Left kidney (tissue), 8 donors: Measurements from ENCODE around the gene MINDY2. TPM values are rescaled to one million over a fixed set of nuclear protein-coding genes. Genes with fewer than 3 reads are reported as not detected.

Experiments
- DNase-seq: peaks from one replicate; pipeline ENCODE4 v3.0.0-alpha.2; 2013
- long read RNA-seq, 8 donors: transcript quantifications; one replicate each; lab custom pipeline, GENCODE V29; 2026
- polyA plus RNA-seq: library from polyadenylated mRNA; unstranded; fragments of 120-200 nt; gene quantifications from one replicate; pipeline ENCODE4 v1.2.1, GENCODE V29; 2013; ENCODE audit not compliant: insufficient read length

MINDY2 gene, protein sequence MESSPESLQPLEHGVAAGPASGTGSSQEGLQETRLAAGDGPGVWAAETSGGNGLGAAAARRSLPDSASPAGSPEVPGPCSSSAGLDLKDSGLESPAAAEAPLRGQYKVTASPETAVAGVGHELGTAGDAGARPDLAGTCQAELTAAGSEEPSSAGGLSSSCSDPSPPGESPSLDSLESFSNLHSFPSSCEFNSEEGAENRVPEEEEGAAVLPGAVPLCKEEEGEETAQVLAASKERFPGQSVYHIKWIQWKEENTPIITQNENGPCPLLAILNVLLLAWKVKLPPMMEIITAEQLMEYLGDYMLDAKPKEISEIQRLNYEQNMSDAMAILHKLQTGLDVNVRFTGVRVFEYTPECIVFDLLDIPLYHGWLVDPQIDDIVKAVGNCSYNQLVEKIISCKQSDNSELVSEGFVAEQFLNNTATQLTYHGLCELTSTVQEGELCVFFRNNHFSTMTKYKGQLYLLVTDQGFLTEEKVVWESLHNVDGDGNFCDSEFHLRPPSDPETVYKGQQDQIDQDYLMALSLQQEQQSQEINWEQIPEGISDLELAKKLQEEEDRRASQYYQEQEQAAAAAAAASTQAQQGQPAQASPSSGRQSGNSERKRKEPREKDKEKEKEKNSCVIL
- polyA plus RNA-seq = 31.1 TPM
- long read RNA-seq, donor 1, full-length matches to known transcripts = 7 of 7 reads
- long read RNA-seq, donor 1, partial matches to known transcripts = 0 of 7 reads
- long read RNA-seq, donor 1, other reads (novel, unspliced or antisense) = 0 of 7 reads
- long read RNA-seq, donor 2, full-length matches to known transcripts = 7 of 12 reads
- long read RNA-seq, donor 2, partial matches to known transcripts = 5 of 12 reads
- long read RNA-seq, donor 2, other reads (novel, unspliced or antisense) = 0 of 12 reads
- long read RNA-seq, donor 3, full-length matches to known transcripts = 6 of 6 reads
- long read RNA-seq, donor 3, partial matches to known transcripts = 0 of 6 reads
- long read RNA-seq, donor 3, other reads (novel, unspliced or antisense) = 0 of 6 reads
- long read RNA-seq, donor 4, full-length matches to known transcripts = 1 of 1 reads
- long read RNA-seq, donor 4, partial matches to known transcripts = 0 of 1 reads
- long read RNA-seq, donor 4, other reads (novel, unspliced or antisense) = 0 of 1 reads
- long read RNA-seq, donor 5, full-length matches to known transcripts = 4 of 4 reads
- long read RNA-seq, donor 5, partial matches to known transcripts = 0 of 4 reads
- long read RNA-seq, donor 5, other reads (novel, unspliced or antisense) = 0 of 4 reads
- long read RNA-seq, donor 6, full-length matches to known transcripts = 6 of 27 reads
- long read RNA-seq, donor 6, partial matches to known transcripts = 21 of 27 reads
- long read RNA-seq, donor 6, other reads (novel, unspliced or antisense) = 0 of 27 reads
- long read RNA-seq, donor 7, full-length matches to known transcripts = 5 of 19 reads
- long read RNA-seq, donor 7, partial matches to known transcripts = 14 of 19 reads
- long read RNA-seq, donor 7, other reads (novel, unspliced or antisense) = 0 of 19 reads
- long read RNA-seq, donor 8, full-length matches to known transcripts = 1 of 1 reads
- long read RNA-seq, donor 8, partial matches to known transcripts = 0 of 1 reads
- long read RNA-seq, donor 8, other reads (novel, unspliced or antisense) = 0 of 1 reads

DNA sequence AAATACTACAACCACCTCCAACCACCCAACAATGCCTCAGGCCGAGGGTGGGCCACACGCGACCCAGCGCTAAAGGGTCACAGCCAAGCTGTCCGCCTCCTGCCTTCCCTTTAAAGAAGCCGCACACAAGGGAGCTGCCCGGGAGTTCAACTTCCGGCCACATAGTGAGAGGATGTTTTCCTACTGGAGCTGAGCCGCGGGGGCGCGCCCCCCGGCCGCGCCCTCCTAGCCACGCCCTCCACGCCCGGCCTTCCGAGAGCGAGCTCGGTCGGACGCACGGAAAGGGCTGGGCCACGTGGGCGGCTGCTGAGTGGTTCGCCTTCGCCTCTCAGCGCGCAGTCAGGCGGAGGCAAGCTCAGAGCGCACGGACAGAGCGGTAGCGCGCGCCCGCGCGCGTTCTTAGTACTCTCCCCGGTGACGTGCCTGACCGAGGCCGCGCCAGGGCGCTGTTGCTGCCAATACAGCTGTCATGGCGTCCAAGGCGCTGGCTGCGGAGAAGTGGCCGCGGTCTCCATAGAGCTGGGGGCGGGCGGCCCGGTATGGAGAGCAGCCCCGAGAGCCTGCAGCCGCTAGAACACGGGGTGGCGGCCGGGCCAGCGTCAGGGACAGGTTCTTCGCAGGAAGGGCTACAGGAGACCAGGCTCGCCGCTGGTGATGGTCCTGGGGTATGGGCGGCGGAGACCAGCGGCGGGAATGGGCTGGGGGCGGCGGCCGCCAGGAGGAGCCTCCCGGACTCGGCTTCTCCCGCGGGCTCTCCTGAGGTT lies at the start of gene MINDY2:
TSS of gene MINDY2 (plus strand) at position 446 of the 764 bp plus-strand sequence. CDS start at position 540, 94 bp downstream.
- DNase-seq = peak; percentile 99

DNA sequence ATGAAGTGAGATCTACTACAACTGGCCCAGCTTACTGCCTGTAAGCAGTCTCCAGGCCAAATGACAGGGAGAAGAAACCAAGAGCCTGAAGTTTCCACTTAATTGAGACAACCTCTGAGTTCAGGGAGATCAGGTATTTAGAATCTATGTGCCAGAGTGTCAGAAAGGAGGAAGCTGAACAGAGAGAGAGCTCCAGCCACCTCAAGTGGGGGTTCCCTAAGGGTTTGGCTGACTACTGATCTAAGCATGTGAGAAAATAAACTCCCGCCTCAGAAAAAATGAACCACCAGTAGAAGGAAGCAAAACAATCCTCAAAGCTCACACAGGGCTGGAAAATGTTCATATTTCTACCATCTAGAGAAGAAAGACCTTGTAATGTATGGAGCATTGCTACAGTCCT lies 46.6 kb upstream of the MINDY2 start:
- no peak for DNase-seq

DNA sequence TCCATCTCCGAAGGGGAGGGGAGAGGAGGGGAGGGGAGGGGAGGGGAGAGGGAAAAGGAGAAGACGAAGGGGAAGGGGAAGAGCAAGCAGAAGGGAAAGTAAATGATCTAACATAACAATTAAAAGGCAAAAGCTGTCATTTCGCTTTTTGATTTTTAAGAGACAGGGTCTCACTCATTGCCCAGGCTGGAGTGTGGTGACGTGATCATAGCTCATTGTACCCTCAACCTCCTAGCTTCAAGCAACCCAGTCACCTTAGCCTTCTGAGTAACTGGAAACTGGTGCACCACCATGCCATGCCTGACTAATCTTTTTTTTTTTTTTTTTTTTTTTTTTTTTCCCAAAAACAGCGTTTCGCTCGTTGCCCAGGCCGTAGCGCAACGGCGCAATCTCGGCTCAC lies 44.2 kb upstream of the MINDY2 start:
- DNase-seq = no peak

DNA sequence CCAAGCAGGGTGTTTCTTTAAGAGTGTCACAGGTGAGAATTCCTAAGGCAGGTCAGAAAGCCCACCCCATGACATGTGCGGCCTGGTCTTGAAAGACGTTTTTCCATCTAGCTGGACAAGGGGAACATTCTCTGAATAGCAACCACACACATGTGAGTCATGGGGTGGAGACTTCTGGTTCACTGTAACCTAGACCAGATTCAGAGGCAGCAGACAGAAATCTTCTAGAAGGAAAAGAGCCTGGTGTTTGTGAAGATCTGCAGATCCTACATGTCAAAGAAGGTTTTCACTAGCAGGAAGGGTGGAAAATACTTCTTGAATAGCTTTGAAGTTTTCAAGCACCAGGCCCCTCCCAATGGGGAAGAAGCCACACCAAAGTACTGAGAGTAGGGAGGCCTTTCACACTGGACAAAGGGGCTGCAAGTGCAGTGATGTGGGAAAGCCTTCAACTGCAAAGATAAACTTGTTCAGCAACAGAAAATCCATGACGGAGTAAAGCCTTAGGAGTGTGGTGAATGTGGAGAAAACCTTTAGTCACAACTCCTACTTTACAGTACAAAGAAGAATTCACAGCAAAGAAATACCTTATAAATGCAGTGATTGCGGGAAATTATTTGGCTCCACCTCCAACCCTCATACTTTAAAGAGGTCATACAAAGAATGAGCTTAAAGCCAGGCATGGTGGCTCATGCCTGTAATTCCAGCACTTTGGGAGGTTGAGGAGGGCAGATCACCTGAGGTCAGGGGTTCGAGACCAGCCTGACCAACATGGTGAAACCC lies 39.2 kb upstream of the MINDY2 start:
- DNase-seq = no peak

DNA sequence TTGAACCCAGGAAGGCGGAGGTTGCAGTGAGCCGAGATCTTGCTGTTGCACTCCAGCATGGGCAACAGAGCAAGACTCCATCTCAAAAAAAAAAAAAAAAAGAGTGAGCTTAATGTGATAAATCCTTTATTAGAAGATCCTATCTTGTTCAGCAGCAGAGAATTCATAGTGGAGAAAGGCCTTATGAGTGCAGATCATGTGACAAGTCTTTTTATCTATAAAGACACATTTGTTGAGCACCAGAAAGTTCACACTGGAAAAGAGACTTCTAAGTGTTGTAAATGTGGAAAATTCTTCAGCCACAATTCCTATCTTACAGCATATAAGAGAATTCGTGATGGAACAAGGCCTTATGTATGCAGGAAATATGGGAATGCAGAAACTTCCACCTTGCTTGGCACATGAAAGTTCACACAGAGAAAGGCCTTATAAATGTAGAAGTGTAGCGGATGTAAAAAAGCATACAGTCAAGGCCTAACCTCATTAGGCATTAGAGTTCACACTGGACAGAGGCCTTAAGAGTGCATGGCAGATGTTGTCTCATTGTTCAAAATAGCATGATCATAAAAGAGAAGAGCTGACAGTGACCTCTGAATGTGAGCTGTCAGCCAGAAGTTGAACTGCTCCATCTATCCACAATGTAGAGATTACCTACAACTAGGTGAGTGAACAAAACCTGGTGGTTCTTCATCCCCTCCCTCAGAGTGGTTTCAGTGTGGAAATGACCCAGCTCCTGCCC lies 38.3 kb upstream of the MINDY2 start:
- DNase-seq = no peak

DNA sequence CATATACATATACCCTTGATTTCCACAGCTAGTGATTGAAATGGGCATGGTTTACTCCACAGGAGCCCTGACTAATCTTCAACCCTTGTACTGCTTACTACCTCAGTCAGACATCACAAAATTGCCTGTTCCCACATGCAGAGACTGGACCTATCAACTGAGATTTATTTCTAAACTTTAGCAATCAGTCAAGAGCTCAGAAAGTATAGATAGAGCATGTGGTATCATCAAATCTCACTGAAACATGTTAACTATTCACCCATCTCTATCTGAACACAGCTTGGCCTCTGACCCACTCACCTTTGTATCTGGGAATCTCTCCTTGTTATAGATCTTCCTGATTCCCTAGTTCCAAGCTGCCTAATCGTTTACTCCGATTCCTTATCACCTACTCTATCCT lies 36.2 kb upstream of the MINDY2 start:
- DNase-seq = no peak

DNA sequence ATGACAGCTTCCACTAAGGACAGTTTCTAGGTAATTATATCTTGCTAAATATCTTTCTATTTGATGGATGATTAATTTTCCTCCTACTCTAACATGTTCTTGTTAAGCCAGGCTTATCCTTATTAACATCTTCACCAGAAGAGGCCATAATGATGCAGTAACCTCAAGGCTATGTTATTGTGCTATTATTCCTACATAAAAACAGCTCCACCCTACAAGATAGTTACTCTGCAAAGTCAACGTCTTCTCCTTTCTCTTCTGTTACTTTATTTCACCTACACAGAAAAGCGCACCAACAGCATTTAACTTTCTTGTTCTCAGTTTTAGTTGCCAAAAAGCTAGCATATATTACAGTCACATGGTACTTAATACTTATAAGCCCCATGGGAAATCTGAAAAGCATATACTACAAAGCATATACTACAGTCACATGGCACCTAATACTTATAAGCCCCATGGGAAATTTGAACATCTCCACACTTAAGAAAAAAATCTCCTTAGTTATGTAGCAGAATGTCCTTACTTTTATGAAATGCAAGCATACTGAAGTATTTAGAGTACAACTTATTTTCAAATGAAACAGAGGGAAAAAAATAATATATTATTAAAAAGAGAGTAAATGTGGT lies 35.0 kb upstream of the MINDY2 start:
- DNase-seq = no peak

DNA sequence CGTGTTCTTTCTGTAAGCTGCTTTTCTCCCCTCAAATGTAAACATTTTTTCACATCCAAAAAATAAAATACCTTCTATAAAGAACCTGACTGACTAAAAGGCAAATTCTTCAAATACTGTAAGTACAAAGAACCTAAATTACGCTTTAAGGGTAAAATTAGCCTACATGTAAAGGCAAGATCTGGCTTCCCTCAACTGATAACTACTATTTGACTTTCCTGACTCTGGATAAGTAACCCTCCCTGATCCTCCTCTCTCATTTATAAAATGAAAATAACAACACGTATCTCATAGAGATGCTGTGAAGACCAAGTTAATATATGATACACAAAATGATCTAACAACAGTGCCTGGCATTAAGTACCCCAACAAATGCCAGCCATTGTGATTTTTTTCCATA lies 33.8 kb upstream of the MINDY2 start:
- no peak for DNase-seq

DNA sequence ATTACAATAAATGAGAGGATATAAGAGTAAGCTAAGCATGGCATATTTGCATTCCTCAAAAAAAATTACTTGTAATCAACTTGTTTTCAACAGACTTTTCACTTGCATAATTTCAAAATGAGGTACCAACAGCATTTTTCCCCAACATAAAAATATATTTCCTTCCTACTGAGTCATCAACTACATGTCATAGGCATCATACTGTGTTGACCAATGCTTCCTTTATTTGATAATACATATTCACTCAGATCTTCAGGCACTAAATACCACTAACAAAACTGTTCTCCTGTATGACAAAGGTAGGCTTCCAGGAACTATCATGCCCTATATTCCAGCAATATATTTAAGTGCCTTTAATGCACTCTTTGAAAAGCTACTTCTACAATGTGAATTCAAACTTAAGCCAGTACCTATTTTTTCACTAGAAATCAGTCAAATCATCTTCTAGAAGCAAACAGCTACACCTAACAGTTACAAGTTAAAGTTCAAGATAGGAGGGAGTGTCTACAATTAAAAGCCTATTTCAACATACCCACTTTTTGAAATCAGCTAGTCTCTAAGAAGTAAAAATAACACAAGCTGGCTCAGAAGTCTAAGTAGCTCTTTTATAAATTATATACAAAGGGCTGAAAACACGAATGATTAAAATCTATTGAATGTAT lies 32.9 kb upstream of the MINDY2 start:
- no peak for DNase-seq

DNA sequence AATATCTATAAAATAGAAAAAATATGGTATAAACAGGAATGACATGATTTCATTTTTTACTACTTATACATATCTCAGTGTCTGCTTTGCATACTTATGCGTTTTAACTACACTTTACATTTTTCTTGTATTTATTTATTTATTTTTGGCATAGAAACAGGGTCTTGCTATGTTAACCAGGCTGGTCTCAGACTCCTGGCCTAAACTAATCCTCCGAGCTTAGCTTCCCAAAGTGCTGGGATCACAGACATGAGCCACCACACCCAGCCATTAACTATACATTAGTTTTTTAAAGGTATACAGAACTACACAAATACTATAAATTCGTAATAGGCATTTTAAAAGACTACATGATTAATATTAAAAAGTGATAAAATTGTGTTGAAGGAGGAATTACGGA lies 30.7 kb upstream of the MINDY2 start:
- DNase-seq = no peak

DNA sequence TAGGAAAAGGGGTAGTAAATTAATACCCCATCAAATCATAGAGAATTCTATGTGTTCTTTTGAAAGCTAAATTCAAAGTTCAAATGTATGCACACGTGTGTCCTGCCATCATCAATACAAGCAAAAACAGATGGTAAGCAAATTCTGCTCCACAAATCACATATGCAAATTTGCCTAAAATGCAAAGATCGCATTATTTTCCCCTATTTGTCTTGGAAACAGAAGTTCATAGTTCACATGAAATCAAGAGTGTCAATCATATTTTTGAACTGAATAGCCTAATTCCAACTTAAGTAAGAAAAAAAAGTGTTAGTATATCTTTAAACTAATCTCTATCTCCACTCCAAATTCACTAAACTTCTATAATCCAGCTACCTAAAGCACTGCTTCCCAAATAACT lies 30.1 kb upstream of the MINDY2 start:
- no peak for DNase-seq

DNA sequence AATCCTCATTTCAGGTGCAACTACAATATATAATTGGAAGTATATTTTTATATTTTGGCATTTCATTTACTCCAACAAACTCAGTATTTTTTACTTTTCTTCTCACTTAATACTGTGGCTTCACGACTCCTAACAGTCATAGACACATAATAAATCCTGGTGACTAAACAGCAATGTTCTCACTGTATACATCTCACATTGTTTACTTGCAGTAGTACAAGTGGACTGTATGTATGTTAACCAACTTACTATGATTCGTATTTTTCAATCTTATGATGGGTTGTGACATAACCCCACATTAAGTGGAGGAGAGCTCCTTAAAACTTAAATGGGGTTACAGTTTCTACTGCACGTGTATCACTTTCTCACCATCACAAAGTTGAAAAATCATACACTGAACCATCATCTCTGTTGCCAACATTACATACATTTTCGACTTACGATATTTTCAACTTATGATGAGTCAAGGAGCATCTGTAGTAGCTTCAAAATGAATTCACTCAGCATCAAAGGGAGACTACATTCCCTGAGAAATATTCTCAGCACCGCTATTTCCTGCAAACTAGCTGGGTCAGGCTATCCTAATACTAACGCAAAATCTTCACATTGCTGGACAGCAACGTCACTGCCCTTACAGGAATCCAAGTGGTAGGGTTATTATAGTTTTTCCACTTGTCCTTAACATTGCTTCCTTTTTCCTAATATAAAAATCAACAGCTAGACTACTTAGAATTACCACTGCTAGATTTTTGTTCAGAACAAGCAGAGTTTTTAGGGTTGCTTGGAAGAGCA lies 28.9 kb upstream of the MINDY2 start:
- DNase-seq = no peak

DNA sequence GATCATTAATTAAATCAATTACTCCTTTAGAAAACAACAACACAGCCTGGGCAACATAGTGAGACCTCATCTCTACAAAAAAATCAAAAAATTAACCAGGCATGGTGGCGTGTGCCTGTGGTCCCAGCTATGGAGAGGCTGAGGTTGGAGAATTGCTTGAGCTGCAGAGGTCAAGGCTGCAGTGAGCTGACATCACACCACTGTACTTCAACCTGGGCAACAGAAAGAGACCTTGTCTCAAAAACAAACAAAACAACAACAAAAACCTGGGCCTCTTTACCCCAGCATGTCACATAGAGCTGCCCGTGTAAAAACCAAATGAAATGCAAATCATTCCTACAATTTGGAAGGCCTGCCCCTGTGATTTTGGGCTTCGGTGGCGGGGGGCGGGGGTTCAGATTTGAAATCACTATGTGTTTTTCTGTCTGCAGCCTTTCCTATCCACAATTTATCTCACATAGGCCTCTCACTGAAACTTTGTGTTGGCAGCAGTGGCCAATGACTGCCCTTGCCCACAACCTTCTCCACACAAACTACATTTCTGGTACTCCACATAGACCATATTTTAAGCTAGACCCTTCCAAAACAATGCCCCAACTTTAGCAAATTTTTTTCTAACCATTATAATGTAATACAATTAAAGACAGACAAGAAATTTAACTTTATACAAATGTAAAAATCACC lies 28.1 kb upstream of the MINDY2 start:
- DNase-seq = no peak

DNA sequence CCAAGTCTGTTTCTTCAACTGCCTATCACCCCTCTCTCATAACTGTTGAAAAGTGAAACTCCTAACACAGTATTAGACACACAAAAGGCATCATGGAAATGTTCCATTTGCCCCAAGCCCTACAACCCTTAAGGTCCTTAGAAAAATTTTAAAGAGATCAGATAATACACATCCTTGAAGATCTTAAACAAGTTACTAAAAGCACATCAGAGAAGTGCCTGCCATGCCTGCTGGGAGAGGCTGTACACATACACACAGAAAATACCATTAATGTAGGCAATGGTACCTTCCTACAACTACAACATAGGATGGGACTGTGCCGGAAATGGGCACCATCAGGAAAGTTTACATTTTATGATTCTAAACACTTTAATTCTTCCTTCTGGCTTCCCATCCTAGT lies 24.9 kb upstream of the MINDY2 start:
- DNase-seq = no peak

DNA sequence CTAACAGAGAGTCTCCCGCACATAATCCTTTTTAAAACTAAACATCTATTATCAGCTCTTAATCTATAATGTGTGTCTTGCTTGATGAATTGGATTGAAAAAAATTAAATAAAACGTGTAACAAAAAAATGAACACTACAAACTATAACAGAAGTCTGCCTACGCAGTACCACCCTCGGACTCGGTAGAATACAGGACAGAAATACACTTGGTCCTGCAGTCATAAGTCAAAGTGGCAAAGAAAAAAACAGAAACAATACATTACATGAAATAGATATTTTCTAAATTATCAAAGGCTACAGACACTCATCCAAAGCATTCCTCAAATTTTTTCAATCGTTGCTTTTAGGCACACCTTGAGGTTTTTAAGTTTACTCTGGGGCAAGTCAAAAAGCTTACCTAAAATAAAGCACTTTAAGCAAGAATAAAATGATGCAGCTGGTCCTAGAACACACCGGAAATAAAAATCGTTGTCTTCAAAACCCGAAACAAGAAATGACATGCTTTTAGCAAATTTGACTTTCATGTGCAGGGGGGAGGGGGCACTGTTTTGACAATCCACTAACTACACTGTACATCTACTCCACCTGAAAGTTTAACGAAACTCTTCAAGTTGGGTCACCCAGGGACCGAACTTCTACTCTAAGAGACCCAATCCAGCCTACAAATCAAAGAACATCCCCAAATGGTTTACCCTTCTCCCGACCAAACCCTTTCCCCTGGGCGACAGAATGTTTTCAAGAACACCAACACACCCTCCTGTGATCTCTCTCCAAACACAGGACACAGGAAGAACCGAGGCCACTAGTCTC lies 22.9 kb upstream of the MINDY2 start:
- no peak for DNase-seq
